Kidney (tissue), 11 donors: Measurements from ENCODE around the gene TMEM191C. TPM values are rescaled to one million over a fixed set of nuclear protein-coding genes. Genes with fewer than 3 reads are reported as not detected.
"Not testable (repeated sequence)": the region's sequence is repeated elsewhere in the genome, so short reads cannot be mapped to it uniquely, and the experiment has no call there.

Experiments
- DNase-seq, 5 donors: peaks; one replicate each; pipeline ENCODE4 v3.0.0-alpha.2; 2013 to 2020
- FAIRE-seq: peaks from 2 replicates; lab custom pipeline; 2012; peaks lifted over from hg19 to GRCh38; lab: Jason Lieb, UNC
- H3K27ac ChIP-seq, 2 donors: one replicate each; pipeline ENCODE4 v1.7.0; 2013; ENCODE audit warnings: low read depth in 2 of 2, low read length in 2 of 2, inconsistent platforms in 1 of 2
- H3K27me3 ChIP-seq: one replicate; pipeline ENCODE4 v1.7.1; 2013; ENCODE audit warnings: low read length, inconsistent platforms; ENCODE audit not compliant: control insufficient read depth, insufficient read depth
- H3K36me3 ChIP-seq, 3 donors: one replicate each; pipeline versions ENCODE4 v1.7.0 to v1.7.1; 2013; ENCODE audit warnings: low read length in 3 of 3, control low read depth in 1 of 3, inconsistent platforms in 1 of 3; ENCODE audit not compliant: insufficient read depth in 3 of 3, control insufficient read depth in 2 of 3
- H3K4me1 ChIP-seq, 3 donors: one replicate each; pipeline versions ENCODE4 v1.7.0 to v1.7.1; 2013; ENCODE audit warnings: low read length in 3 of 3, inconsistent platforms in 1 of 3, low read depth in 1 of 3; ENCODE audit not compliant: control insufficient read depth in 2 of 3, insufficient read depth in 2 of 3
- H3K4me3 ChIP-seq, 3 donors: one replicate each; pipeline versions ENCODE4 v1.7.0 to v1.8.1; 2013; ENCODE audit warnings: low read length in 3 of 3, control low read depth in 1 of 3, inconsistent platforms in 1 of 3
- H3K9ac ChIP-seq, 3 donors: one replicate each; pipeline versions ENCODE4 v1.7.0 to v1.7.1; 2013; ENCODE audit warnings: low read length in 3 of 3, control low read depth in 1 of 3, inconsistent platforms in 1 of 3
- H3K9me3 ChIP-seq, 3 donors: one replicate each; pipeline versions ENCODE4 v1.7.0 to v1.7.1; 2013; ENCODE audit warnings: low read length in 3 of 3, control low read depth in 1 of 3, inconsistent platforms in 1 of 3; ENCODE audit not compliant: control insufficient read depth in 2 of 3, insufficient read depth in 1 of 3
- intact Hi-C: fragments of 100-400 bp; cut with DNase I; formaldehyde crosslinking; loops from one replicate; pipeline ENCODE4 v1.11.1; 2022
- polyA plus RNA-seq: library from polyadenylated mRNA; stranded (reverse); fragments of 350-450 nt; fragmentation: Illumina TruSeq; extraction: RNeasy Lipid Tissue Mini Kit (QIAGEN cat#74804); gene quantifications from one replicate; pipeline ENCODE4 v1.2.3, GENCODE V29; 2014; ENCODE audit warnings: low read depth, low replicate concordance; ENCODE audit not compliant: insufficient read depth
- total RNA-seq: library from RNA; stranded (reverse); fragmentation: NEBNext Ultra II Directional; extraction: Animal tissue kit (Norgen Biotek cat#: 25700); gene quantifications from one replicate; pipeline ENCODE4 v1.2.1, GENCODE V29; 2021
- donor health status: control.
- donor health status: control.
- donor health status: DM: yes; HTN: yes; CAD: no.
- donor health status: Normal renal cell carcinoma (clear cell type).

The TMEM191C gene
- total and polyA plus RNA-seq, 2 donors from 2014 or later: 1.4 to 2.1 TPM

- H3K9ac ChIP-seq, H3K27me3 ChIP-seq, H3K27ac ChIP-seq, H3K9me3 ChIP-seq, H3K4me1 ChIP-seq, FAIRE-seq, H3K36me3 ChIP-seq, intact Hi-C loops, H3K4me3 ChIP-seq, DNase-seq: not testable (repeated sequence)
These were observed 31.3 kb downstream of the TMEM191C start for GRCh38 chr22:21498489-21498888.

- H3K9me3 ChIP-seq, intact Hi-C loops, FAIRE-seq, H3K4me1 ChIP-seq, H3K27me3 ChIP-seq, H3K27ac ChIP-seq, H3K9ac ChIP-seq, H3K4me3 ChIP-seq, DNase-seq, H3K36me3 ChIP-seq: not testable (repeated sequence)
These were observed 32.7 kb downstream of the TMEM191C start for GRCh38 chr22:21499623-21500506.

- H3K9me3 ChIP-seq, FAIRE-seq, H3K4me3 ChIP-seq, H3K36me3 ChIP-seq, DNase-seq, H3K27me3 ChIP-seq, H3K4me1 ChIP-seq, H3K9ac ChIP-seq, H3K27ac ChIP-seq, intact Hi-C loops: not testable (repeated sequence)
These were observed 43.2 kb downstream of the TMEM191C start for GRCh38 chr22:21510397-21510796.

GRCh38 chr22:21512022-21512421 lies 44.8 kb downstream of the TMEM191C start:
- H3K4me1 ChIP-seq, H3K36me3 ChIP-seq, intact Hi-C loops, H3K27ac ChIP-seq, DNase-seq, H3K27me3 ChIP-seq, H3K9ac ChIP-seq, H3K9me3 ChIP-seq, FAIRE-seq, H3K4me3 ChIP-seq: not testable (repeated sequence)

GRCh38 chr22:21514117-21514516 lies 46.9 kb downstream of the TMEM191C start:
- H3K4me3 ChIP-seq, FAIRE-seq, H3K4me1 ChIP-seq, H3K9me3 ChIP-seq, H3K36me3 ChIP-seq, H3K9ac ChIP-seq, intact Hi-C loops, DNase-seq, H3K27me3 ChIP-seq, H3K27ac ChIP-seq: not testable (repeated sequence)

- H3K27ac ChIP-seq, H3K9ac ChIP-seq, H3K9me3 ChIP-seq, intact Hi-C loops, H3K4me3 ChIP-seq, FAIRE-seq, DNase-seq, H3K4me1 ChIP-seq, H3K36me3 ChIP-seq, H3K27me3 ChIP-seq: not testable (repeated sequence)
These were observed 48.0 kb downstream of the TMEM191C start for GRCh38 chr22:21515234-21515633.

- H3K4me1 ChIP-seq, H3K27ac ChIP-seq, DNase-seq, H3K4me3 ChIP-seq, FAIRE-seq, H3K27me3 ChIP-seq, intact Hi-C loops, H3K9me3 ChIP-seq, H3K36me3 ChIP-seq, H3K9ac ChIP-seq: not testable (repeated sequence)
These were observed 49.3 kb downstream of the TMEM191C start for GRCh38 chr22:21516522-21516921.

GRCh38 chr22:21516970-21517764 lies 50.0 kb downstream of the TMEM191C start:
- H3K9ac ChIP-seq, H3K27me3 ChIP-seq, FAIRE-seq, H3K9me3 ChIP-seq, H3K27ac ChIP-seq, H3K36me3 ChIP-seq, H3K4me3 ChIP-seq, DNase-seq, intact Hi-C loops, H3K4me1 ChIP-seq: not testable (repeated sequence)
